DOHH2 (cell line): ENCODE data around the gene STX8.

Experiments used
- CTCF ChIP-seq: fragments of 200-600 bp; sonication (generic); IDR thresholded peaks from one replicate; pipeline ENCODE4 v1.5.1; 2014; ENCODE audit warnings: antibody characterized with exemption, mild to moderate bottlenecking, low read depth, low read length; ENCODE audit not compliant: poor library complexity, severe bottlenecking
- EZH2phosphoT487 ChIP-seq: fragments of 200-600 bp; sonication (generic); IDR thresholded peaks from 2 replicates; pipeline ENCODE4 v1.6.1; 2017; ENCODE audit warnings: borderline replicate concordance, mild to moderate bottlenecking, antibody characterized with exemption, low read length, moderate library complexity, mixed read lengths

GRCh38 chr17:9615486-9615885 lies 39.9 kb upstream of the STX8 start:
- TF ChIP-seq CTCF, result no peak
- no peak for TF ChIP-seq EZH2phosphoT487
